K562 (cell line): ENCODE measurements around the gene TUBD1. TPM values are rescaled to one million over a fixed set of nuclear protein-coding genes. Genes with fewer than 3 reads are reported as not detected.

ENCODE experiments used
- ATAC-seq: fragments of 200-7000 bp; cut with Tn5 transposase; 3 replicates; pipeline ENCODE4 v1.9.1; 2020; ENCODE audit warnings: moderate library complexity
- BruUV-seq: library from RNA; stranded (reverse); fragments of 400-500 nt; replicated peaks from 2 replicates; lab custom pipeline; 2021; lab: Mats Ljungman, UMichigan
- CTCF ChIA-PET: fragments of 300-600 bp; formaldehyde crosslinking; extraction: SDS; loops from one replicate; lab custom pipeline; 2021; ENCODE audit warnings: low intra/inter-chr PET ratio; lab: Yijun Ruan, JAX
- POLR2A ChIA-PET: fragments of 300-600, 350-650 bp; sonication (Branson Sonifier 250); formaldehyde crosslinking; extraction: SDS; loops from one replicate; lab custom pipeline; 2021; ENCODE audit warnings: antibody characterized with exemption, inconsistent platforms; lab: Yijun Ruan, JAX
- DNase-seq, 4 experiments: peaks; one replicate each; pipeline versions ENCODE4 v3.0.0 to v3.0.0-alpha.2; 2011 to 2018; ENCODE audit warnings: low spot score in 3 of 4, mixed read lengths in 3 of 4; ENCODE audit errors: extremely low read depth in 1 of 4
- FAIRE-seq: peaks from 2 replicates; lab custom pipeline; 2011; peaks lifted over from hg19 to GRCh38; lab: Jason Lieb, UNC
- H2AFZ ChIP-seq: 2 replicates; pipeline ENCODE4 v1.6.0; 2011; ENCODE audit warnings: low read depth, low read length, control low read depth, inconsistent platforms
- H3K27ac ChIP-seq: fragments of 200-600 bp; 3 replicates; pipeline ENCODE4 v1.8.0; 2011; ENCODE audit warnings: low read depth, mild to moderate bottlenecking, control low read depth, inconsistent platforms, low read length, moderate library complexity, mixed read lengths; ENCODE audit errors: extremely low read depth
- H3K27me3 ChIP-seq, 2 experiments: fragments of 300-600 bp in 1 of 2; 2 replicates in 1 of 2; 3 replicates in 1 of 2; pipeline versions ENCODE4 v1.6.0 to v1.8.0; 2011; ENCODE audit warnings: inconsistent platforms in 2 of 2, low read length in 2 of 2, mild to moderate bottlenecking in 1 of 2, mixed read lengths in 1 of 2, moderate library complexity in 1 of 2; ENCODE audit not compliant: control insufficient read depth in 2 of 2, insufficient read depth in 2 of 2
- H3K36me3 ChIP-seq: fragments of 300-600 bp; 3 replicates; pipeline ENCODE4 v1.8.0; 2011; ENCODE audit warnings: mild to moderate bottlenecking, low read length, inconsistent platforms; ENCODE audit not compliant: control insufficient read depth, insufficient read depth
- H3K4me1 ChIP-seq, 2 experiments: fragments of 200-600 bp in 1 of 2; replicated peaks in 1 of 2; 2 replicates in 1 of 2; 3 replicates in 1 of 2; pipeline versions ENCODE4 v1.5.1 to v1.8.0; 2011; ENCODE audit warnings: inconsistent platforms in 2 of 2, low read length in 2 of 2, mild to moderate bottlenecking in 1 of 2, mixed read lengths in 1 of 2, moderate library complexity in 1 of 2; ENCODE audit not compliant: control insufficient read depth in 2 of 2, insufficient read depth in 2 of 2
- H3K4me2 ChIP-seq: 2 replicates; pipeline ENCODE4 v1.6.1; 2011; ENCODE audit warnings: low read length, control low read depth, inconsistent platforms, mixed read lengths; ENCODE audit not compliant: insufficient read depth
- H3K4me3 ChIP-seq: fragments of 200-600 bp; sonication (generic), shearing (Covaris generic); 2 replicates; pipeline ENCODE4 v1.5.1; 2016; ENCODE audit warnings: control low read depth, inconsistent platforms
- H3K79me2 ChIP-seq: fragments of 200-600 bp; 3 replicates; pipeline ENCODE4 v1.8.0; 2011; ENCODE audit warnings: low read length, inconsistent platforms; ENCODE audit not compliant: control insufficient read depth, insufficient read depth
- H3K9ac ChIP-seq, 2 experiments: 2 replicates each; pipeline versions ENCODE4 v1.6.0 to v1.6.1; 2011; ENCODE audit warnings: low read depth in 2 of 2, low read length in 2 of 2, control low read depth in 1 of 2, inconsistent platforms in 1 of 2, mild to moderate bottlenecking in 1 of 2, mixed read lengths in 1 of 2; ENCODE audit not compliant: insufficient read depth in 1 of 2
- H3K9me1 ChIP-seq: one replicate; pipeline ENCODE4 v1.6.0; 2011; ENCODE audit warnings: inconsistent platforms, mild to moderate bottlenecking, low read length, moderate library complexity; ENCODE audit not compliant: control insufficient read depth, insufficient read depth
- H3K9me3 ChIP-seq: replicated peaks from 2 replicates; pipeline ENCODE4 v1.5.1; 2011; ENCODE audit warnings: low read depth, low read length, inconsistent platforms; ENCODE audit not compliant: control insufficient read depth, insufficient read depth
- H4K20me1 ChIP-seq: replicated peaks from 2 replicates; pipeline ENCODE4 v1.6.1; 2011; ENCODE audit warnings: low read length, inconsistent platforms, mixed read lengths; ENCODE audit not compliant: control insufficient read depth, insufficient read depth
- DIDO1 ChIP-seq: fragments of 450-650 bp; IDR thresholded peaks from 2 replicates; pipeline ENCODE4 v1.6.1; 2016; ENCODE audit warnings: low read depth, missing biosample characterization, missing genetic modification characterization
- HNRNPL ChIP-seq: fragments of 200-400 bp; formaldehyde crosslinking; IDR thresholded peaks from 2 replicates; pipeline ENCODE4 v1.6.1; 2017; ENCODE audit warnings: low read depth, mild to moderate bottlenecking, low read length
- KLF16 ChIP-seq: IDR thresholded peaks from 2 replicates; pipeline ENCODE4 v1.6.1; 2016; ENCODE audit warnings: antibody characterized with exemption
- L3MBTL2 ChIP-seq: fragments of 450-650 bp; IDR thresholded peaks from 2 replicates; pipeline ENCODE4 v1.6.1; 2016; ENCODE audit warnings: mild to moderate bottlenecking, moderate library complexity
- ZNF121 ChIP-seq: sonication (generic); formaldehyde crosslinking; conservative IDR thresholded peaks from 2 replicates; pipeline ENCODE4 v1.8.0; 2022; ENCODE audit warnings: missing genetic modification reagents
- ZNF232 ChIP-seq: sonication (generic); formaldehyde crosslinking; IDR thresholded peaks from 2 replicates; pipeline ENCODE4 v1.8.0; 2022; ENCODE audit warnings: mild to moderate bottlenecking, missing genetic modification reagents
- ZNF431 ChIP-seq: sonication (generic); formaldehyde crosslinking; IDR thresholded peaks from 2 replicates; pipeline ENCODE4 v1.8.0; 2022; ENCODE audit warnings: mild to moderate bottlenecking, missing genetic modification reagents
- WGBS: fragments of 100-300 bp; shearing (Covaris generic); methylation state at CpG from one replicate; pipeline ENCODE4 v1.1.6; 2016; ENCODE audit warnings: low coverage, mixed read lengths; ENCODE audit not compliant: insufficient coverage; ENCODE audit errors: missing lambda C conversion rate; 5-methylcytosine and 5-hydroxymethylcytosine counted together
- in situ Hi-C: fragments of 300-500 bp; cut with MboI; formaldehyde crosslinking; loops from 4 replicates; pipeline ENCODE4 v1.15.0; 2018; ENCODE audit warnings: inconsistent platforms, mixed read lengths
- intact Hi-C: fragments of 100-400 bp; cut with micrococcal nuclease; formaldehyde crosslinking; loops from 2 replicates; pipeline ENCODE4 v1.14.2; 2022
- polyA plus RNA-seq, 8 experiments: library from polyadenylated mRNA; depleted of rRNA in 4 of 8; stranded (reverse) in 5 of 8; unstranded in 3 of 8; fragments of >200 nt; fragmentation: Nextera tagmentation in 2 of 8; fragmentation: Illumina TruSeq in 1 of 8; extraction: Ambion mirVana in 2 of 8; extraction: Trizol in 1 of 8; gene quantifications; 2 replicates each; pipeline versions ENCODE4 v1.2.1 to v1.2.3, GENCODE V29; 2011 to 2014; ENCODE audit warnings: inconsistent platforms in 1 of 8, missing spikeins in 1 of 8
- total RNA-seq, 7 experiments: library from RNA; depleted of rRNA in 6 of 7; stranded (reverse); fragments of >200 nt in 6 of 7; fragmentation: Illumina TruSeq in 2 of 7; extraction: Trizol in 2 of 7; gene quantifications; 2 replicates each; pipeline versions ENCODE4 v1.2.1 to v1.2.3, GENCODE V29; 2011 to 2021; ENCODE audit warnings: low replicate concordance in 1 of 7
- TF ChIP-seq, protein P1 (sequence below): sonication (generic); formaldehyde crosslinking; IDR thresholded peaks from 2 replicates; pipeline ENCODE4 v1.8.0; 2023; ENCODE audit warnings: mild to moderate bottlenecking, missing genetic modification reagents
- TF ChIP-seq, protein P2 (sequence below), 2 experiments: fragments of 450-650 bp; conservative IDR thresholded peaks; 2 replicates each; pipeline ENCODE4 v1.6.1; 2017; ENCODE audit warnings: mild to moderate bottlenecking in 2 of 2, moderate library complexity in 2 of 2
- TF ChIP-seq, protein P3 (sequence below): fragments of 250-450 bp; sonication (Bioruptor Pico); IDR thresholded peaks from 2 replicates; pipeline ENCODE4 v1.9.0; 2021; ENCODE audit warnings: mild to moderate bottlenecking
- TF ChIP-seq, protein P4 (sequence below), 3 experiments: fragments of 200-800 bp in 1 of 3; fragments of 250-450 bp in 1 of 3; fragments of 450-650 bp in 1 of 3; sonication (Bioruptor Pico) in 1 of 3; sonication (Bioruptor generic) in 1 of 3; formaldehyde crosslinking in 1 of 3; IDR thresholded peaks; 2 replicates each; pipeline versions ENCODE4 v1.6.1 to v1.8.0; 2016 to 2022; ENCODE audit warnings: mild to moderate bottlenecking in 2 of 3, missing genetic modification characterization in 2 of 3, missing compliant biosample characterization in 1 of 3, moderate library complexity in 1 of 3
- TF ChIP-seq, protein P5 (sequence below), 3 experiments: IDR thresholded peaks in 2 of 3; conservative IDR thresholded peaks in 1 of 3; 2 replicates each; pipeline ENCODE4 v1.5.1; 2011 to 2012; ENCODE audit warnings: low read length in 3 of 3, mild to moderate bottlenecking in 3 of 3, control low read depth in 2 of 3, improper control_type of control experiment in 1 of 3, inconsistent platforms in 1 of 3, low read depth in 1 of 3, mixed read lengths in 1 of 3, moderate library complexity in 1 of 3; ENCODE audit not compliant: insufficient read depth in 2 of 3

The TUBD1 gene
- total and polyA plus RNA-seq, 9 of the 15 experiments (the other 6 are each of a cell fraction or from before 2014, with no cell fraction given) = 10.8 to 35.3 (median 17.9) TPM

DNA sequence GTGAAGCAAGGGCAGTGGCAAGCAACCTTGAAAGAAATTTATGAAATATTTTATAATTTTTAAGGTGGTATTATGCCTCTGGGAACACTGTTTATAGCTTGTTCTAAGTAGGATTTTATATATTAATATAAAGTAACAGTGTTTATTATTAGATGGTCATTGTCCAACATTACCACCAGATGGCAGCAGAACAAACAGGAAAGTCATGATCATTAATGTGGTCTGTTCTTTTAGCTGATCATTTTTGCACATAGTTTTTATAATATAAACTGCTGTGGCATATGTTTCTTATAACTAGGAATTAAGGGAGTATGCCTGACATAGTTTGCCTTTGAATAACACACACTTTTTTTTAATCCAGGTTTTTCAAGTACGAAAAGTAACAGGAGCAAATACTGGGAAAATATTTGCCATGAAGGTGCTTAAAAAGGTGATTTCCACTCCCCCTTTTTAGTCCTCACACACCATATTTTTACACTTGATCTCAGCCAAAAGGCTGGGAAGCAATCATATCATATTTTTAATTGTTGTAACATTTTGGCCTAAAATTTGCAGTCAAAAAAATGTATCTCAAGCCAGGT is 21.6 kb upstream of the TUBD1 start:
- H4K20me1 ChIP-seq = no peaks in the 10 kb centered on the region
- DNase-seq = peak; percentile 47 to 55 (median 50)
- no peak for TF ChIP-seq DIDO1 (tag)
- no peak for TF ChIP-seq KLF16
- TF ChIP-seq ZNF232 = no peak
- no peak for TF ChIP-seq L3MBTL2
- TF ChIP-seq, protein P1, sequence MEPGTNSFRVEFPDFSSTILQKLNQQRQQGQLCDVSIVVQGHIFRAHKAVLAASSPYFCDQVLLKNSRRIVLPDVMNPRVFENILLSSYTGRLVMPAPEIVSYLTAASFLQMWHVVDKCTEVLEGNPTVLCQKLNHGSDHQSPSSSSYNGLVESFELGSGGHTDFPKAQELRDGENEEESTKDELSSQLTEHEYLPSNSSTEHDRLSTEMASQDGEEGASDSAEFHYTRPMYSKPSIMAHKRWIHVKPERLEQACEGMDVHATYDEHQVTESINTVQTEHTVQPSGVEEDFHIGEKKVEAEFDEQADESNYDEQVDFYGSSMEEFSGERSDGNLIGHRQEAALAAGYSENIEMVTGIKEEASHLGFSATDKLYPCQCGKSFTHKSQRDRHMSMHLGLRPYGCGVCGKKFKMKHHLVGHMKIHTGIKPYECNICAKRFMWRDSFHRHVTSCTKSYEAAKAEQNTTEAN = no peak
- no peak for TF ChIP-seq ZNF121
- TF ChIP-seq, protein P2, sequence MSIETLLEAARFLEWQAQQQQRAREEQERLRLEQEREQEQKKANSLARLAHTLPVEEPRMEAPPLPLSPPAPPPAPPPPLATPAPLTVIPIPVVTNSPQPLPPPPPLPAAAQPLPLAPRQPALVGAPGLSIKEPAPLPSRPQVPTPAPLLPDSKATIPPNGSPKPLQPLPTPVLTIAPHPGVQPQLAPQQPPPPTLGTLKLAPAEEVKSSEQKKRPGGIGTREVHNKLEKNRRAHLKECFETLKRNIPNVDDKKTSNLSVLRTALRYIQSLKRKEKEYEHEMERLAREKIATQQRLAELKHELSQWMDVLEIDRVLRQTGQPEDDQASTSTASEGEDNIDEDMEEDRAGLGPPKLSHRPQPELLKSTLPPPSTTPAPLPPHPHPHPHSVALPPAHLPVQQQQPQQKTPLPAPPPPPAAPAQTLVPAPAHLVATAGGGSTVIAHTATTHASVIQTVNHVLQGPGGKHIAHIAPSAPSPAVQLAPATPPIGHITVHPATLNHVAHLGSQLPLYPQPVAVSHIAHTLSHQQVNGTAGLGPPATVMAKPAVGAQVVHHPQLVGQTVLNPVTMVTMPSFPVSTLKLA (conservative IDR thresholded peaks at IDR 0.05) = 0 out of 4 replicates have a peak, but pooled peaks of 1 of the 2 experiments have one; percentile 18
- TF ChIP-seq, protein P3, sequence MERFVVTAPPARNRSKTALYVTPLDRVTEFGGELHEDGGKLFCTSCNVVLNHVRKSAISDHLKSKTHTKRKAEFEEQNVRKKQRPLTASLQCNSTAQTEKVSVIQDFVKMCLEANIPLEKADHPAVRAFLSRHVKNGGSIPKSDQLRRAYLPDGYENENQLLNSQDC (CRISPR knock-in tag) = no peak
- TF ChIP-seq HNRNPL = no peak
- TF ChIP-seq, protein P4, sequence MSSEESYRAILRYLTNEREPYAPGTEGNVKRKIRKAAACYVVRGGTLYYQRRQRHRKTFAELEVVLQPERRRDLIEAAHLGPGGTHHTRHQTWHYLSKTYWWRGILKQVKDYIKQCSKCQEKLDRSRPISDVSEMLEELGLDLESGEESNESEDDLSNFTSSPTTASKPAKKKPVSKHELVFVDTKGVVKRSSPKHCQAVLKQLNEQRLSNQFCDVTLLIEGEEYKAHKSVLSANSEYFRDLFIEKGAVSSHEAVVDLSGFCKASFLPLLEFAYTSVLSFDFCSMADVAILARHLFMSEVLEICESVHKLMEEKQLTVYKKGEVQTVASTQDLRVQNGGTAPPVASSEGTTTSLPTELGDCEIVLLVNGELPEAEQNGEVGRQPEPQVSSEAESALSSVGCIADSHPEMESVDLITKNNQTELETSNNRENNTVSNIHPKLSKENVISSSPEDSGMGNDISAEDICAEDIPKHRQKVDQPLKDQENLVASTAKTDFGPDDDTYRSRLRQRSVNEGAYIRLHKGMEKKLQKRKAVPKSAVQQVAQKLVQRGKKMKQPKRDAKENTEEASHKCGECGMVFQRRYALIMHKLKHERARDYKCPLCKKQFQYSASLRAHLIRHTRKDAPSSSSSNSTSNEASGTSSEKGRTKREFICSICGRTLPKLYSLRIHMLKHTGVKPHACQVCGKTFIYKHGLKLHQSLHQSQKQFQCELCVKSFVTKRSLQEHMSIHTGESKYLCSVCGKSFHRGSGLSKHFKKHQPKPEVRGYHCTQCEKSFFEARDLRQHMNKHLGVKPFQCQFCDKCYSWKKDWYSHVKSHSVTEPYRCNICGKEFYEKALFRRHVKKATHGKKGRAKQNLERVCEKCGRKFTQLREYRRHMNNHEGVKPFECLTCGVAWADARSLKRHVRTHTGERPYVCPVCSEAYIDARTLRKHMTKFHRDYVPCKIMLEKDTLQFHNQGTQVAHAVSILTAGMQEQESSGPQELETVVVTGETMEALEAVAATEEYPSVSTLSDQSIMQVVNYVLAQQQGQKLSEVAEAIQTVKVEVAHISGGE (CRISPR knock-in tag; IDR thresholded peaks at IDR 0.05) = peak in 1 of 3 experiments; percentile 73; a peak in 2 of 6 replicates
- no peak for TF ChIP-seq ZNF431
- TF ChIP-seq, protein P5, sequence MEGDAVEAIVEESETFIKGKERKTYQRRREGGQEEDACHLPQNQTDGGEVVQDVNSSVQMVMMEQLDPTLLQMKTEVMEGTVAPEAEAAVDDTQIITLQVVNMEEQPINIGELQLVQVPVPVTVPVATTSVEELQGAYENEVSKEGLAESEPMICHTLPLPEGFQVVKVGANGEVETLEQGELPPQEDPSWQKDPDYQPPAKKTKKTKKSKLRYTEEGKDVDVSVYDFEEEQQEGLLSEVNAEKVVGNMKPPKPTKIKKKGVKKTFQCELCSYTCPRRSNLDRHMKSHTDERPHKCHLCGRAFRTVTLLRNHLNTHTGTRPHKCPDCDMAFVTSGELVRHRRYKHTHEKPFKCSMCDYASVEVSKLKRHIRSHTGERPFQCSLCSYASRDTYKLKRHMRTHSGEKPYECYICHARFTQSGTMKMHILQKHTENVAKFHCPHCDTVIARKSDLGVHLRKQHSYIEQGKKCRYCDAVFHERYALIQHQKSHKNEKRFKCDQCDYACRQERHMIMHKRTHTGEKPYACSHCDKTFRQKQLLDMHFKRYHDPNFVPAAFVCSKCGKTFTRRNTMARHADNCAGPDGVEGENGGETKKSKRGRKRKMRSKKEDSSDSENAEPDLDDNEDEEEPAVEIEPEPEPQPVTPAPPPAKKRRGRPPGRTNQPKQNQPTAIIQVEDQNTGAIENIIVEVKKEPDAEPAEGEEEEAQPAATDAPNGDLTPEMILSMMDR (IDR thresholded peaks at IDR 0.05 in 2 of 3, conservative IDR thresholded peaks at IDR 0.05 in 1 of 3; ENCODE audit: insufficient read depth in 2 of 3, low read depth in 1 of 3, low read length in 3 of 3) = peak in 2 of 3 experiments; percentile 43 to 73; a peak in 4 of 6 replicates

More for the DNA sequence above, 21.6 kb upstream of the TUBD1 start:
- Histone ChIP-seq H3K36me3 (peaks cover 70% of the 10 kb centered on the region; the same call in 2 of the 3 replicates), H3K27ac (no peak overlapping the region), H3K9ac (no peak overlapping the region), H2AFZ (no peak overlapping the region), H3K79me2 (0 out of 3 replicates have a peak, but pooled peaks cover 7% of the 10 kb centered on the region), H3K27me3 (no peaks in the 10 kb centered on the region), H3K9me1 (no peaks in the 10 kb centered on the region), H3K4me3 (no peak overlapping the region), H3K4me2 (no peak overlapping the region), H3K9me3 (no peaks in the 10 kb centered on the region), H3K4me1 (no peaks in the 10 kb centered on the region)
- no TSS peak for BruUV-seq
- 100% methylated on average over 1 of the region's 1 CpG for WGBS
- POLR2A ChIA-PET = interaction anchor here (0.9 to 1.2 kb wide), 5 partner anchors 12 to 22 kb away, joined by 3 to 4 read pairs (median 3); partner anchors contain the start of genes RPS6KB1 and TUBD1
- ATAC-seq (peak; percentile 70), FAIRE-seq (peak; percentile 15)
- CTCF ChIA-PET = interaction anchor here (0.6 to 1.0 kb wide), 4 partner anchors 20 to 167 kb away, joined by 3 to 6 read pairs (median 3); no protein-coding TSS in a partner anchor
- in situ Hi-C loops (no loop called here), intact Hi-C loops (loop anchor here (1.0 kb wide), 1 partner anchor 160 kb away; no protein-coding TSS in a partner anchor)
